ENCODE data around the gene JAML. TPM values are rescaled to one million over a fixed set of nuclear protein-coding genes. Genes with fewer than 3 reads are reported as not detected.

JAML gene
- total and polyA plus RNA-seq, 2 of the 8 experiments (the other 6 are each of a cell fraction or from before 2014, with no cell fraction given), result 0.12 to 0.58 TPM

GRCh38 chr11:118145285-118146227, 79.3 kb downstream of the JAML start:
- no peak overlapping the region; a peak in 1 of 7 replicates for H3K9ac ChIP-seq (replicated peaks in 1 of 4; ENCODE audit: extremely low read depth in 1 of 4, low read depth in 3 of 4, low read length in 3 of 4)
- H3K23ac ChIP-seq (ENCODE audit: insufficient read length), result no peak overlapping the region
- H4K5ac ChIP-seq (ENCODE audit: insufficient read length, low read depth, low read length), result no peak overlapping the region
- no peak overlapping the region for H2BK12ac ChIP-seq (ENCODE audit: low read depth, low read length)
- WGBS, 2 experiments (ENCODE audit: extremely low coverage in 1 of 2, insufficient coverage in 1 of 2, insufficient read length in 1 of 2, insufficient replicate concordance in 2 of 2, low coverage in 1 of 2, low lambda C conversion rate in 2 of 2, missing lambda C conversion rate in 1 of 2), result 4% methylated on average over 32 of the region's 78 CpGs; no CpG with 5 or more reads in 1 of the 2 experiments
- no peak overlapping the region for H2BK5ac ChIP-seq (ENCODE audit: low read depth, low read length)
- peak overlapping the region; percentile 9; the same call in 1 of the 2 replicates for H3K18ac ChIP-seq (ENCODE audit: extremely low read depth, low read length)
- H3K36me3 ChIP-seq (ENCODE audit: control insufficient read depth in 2 of 4, insufficient read depth in 4 of 4, low read length in 3 of 4), result no peaks in the 10 kb centered on the region
- H4K91ac ChIP-seq (replicated peaks; ENCODE audit: insufficient read length, low read length), result no peak overlapping the region
- H3K79me2 ChIP-seq (ENCODE audit: control insufficient read depth in 1 of 2, insufficient read depth in 2 of 2, low read length in 2 of 2), result no peaks in the 10 kb centered on the region
- CTCF ChIA-PET (ENCODE audit: partially characterized antibody), result interaction anchor here (0.7 to 12.7 kb wide), 24 partner anchors 9 to 467 kb away, joined by 3 to 245 read pairs (median 4); no protein-coding TSS in a partner anchor
- peaks cover 0 to 21% (median 7%) of the 10 kb centered on the region in 4 experiments; a peak in 6 of 7 replicates for H3K4me1 ChIP-seq (replicated peaks in 1 of 4; ENCODE audit: control insufficient read depth in 3 of 4, insufficient read depth in 4 of 4, low read length in 3 of 4)
- POLR2A ChIA-PET (ENCODE audit: partially characterized antibody), result no interaction called here
- H2AFZ ChIP-seq (ENCODE audit: low read length), result no peak overlapping the region
- no peak overlapping the region for H3K14ac ChIP-seq (ENCODE audit: insufficient read length)
- no peak overlapping the region for H4K8ac ChIP-seq (ENCODE audit: extremely low read depth, insufficient read depth, low read length)
- peaks cover 0 to 31% (median 17%) of the 10 kb centered on the region in 4 experiments; a peak in 6 of 7 replicates for H3K27me3 ChIP-seq (replicated peaks in 1 of 4; ENCODE audit: control insufficient read depth in 3 of 4, extremely low read depth in 1 of 4, insufficient read depth in 3 of 4, low read length in 3 of 4)
- H2AK5ac ChIP-seq (ENCODE audit: low read depth, low read length), result no peak overlapping the region
- no peak overlapping the region for H2BK120ac ChIP-seq (replicated peaks; ENCODE audit: low read depth, low read length)
- no peaks in the 10 kb centered on the region for H3K23me2 ChIP-seq (ENCODE audit: low read depth, low read length)
- H3K4me2 ChIP-seq (ENCODE audit: insufficient read depth in 1 of 2, low read depth in 2 of 2, low read length in 2 of 2), result peak overlapping the region; percentile 27 to 74
- no peak overlapping the region for H3K56ac ChIP-seq (replicated peaks; ENCODE audit: insufficient read length, low read depth, low read length)
- peak; percentile 66 for FAIRE-seq
- DNase-seq (ENCODE audit: low read depth in 1 of 2, low spot score in 2 of 2), result peak; percentile 66 to 97
- no peaks in the 10 kb centered on the region for H3K79me1 ChIP-seq (ENCODE audit: low read depth, low read length)
- no peak overlapping the region for H3K4ac ChIP-seq (replicated peaks; ENCODE audit: insufficient read length, low read depth, low read length)
- H3K4me3 ChIP-seq (ENCODE audit: extremely low read depth in 1 of 4, insufficient read depth in 2 of 4, low read depth in 3 of 4, low read length in 4 of 4), result peak overlapping the region; percentile 34 to 70 (median 53)
- no peak overlapping the region for H2BK20ac ChIP-seq (ENCODE audit: low read length)
- no peaks in the 10 kb centered on the region for H3K9me3 ChIP-seq (ENCODE audit: insufficient read depth in 2 of 2, low read depth in 1 of 2, low read length in 1 of 2)
- H2BK15ac ChIP-seq (ENCODE audit: low read length), result no peak overlapping the region
- H4K20me1 ChIP-seq (replicated peaks in 1 of 2; ENCODE audit: control insufficient read depth in 1 of 2, insufficient read depth in 2 of 2, low read length in 2 of 2), result peaks cover 0 to 3% of the 10 kb centered on the region in 2 experiments
- no peak overlapping the region for H3K27ac ChIP-seq (ENCODE audit: low read depth, low read length)
- TF ChIP-seq TCF12 (IDR thresholded peaks at IDR 0.05; ENCODE audit: low read depth, low read length), result 0 out of 2 replicates have a peak, but pooled peaks have one; percentile 6
- TF ChIP-seq BACH1 (IDR thresholded peaks at IDR 0.05; ENCODE audit: low read length), result peak; percentile 37; the same call in 1 of the 2 replicates
- no peak for TF ChIP-seq MAFK (IDR thresholded peaks at IDR 0.05; ENCODE audit: low read depth, low read length)
- no peak for TF ChIP-seq POU5F1 (IDR thresholded peaks at IDR 0.05; ENCODE audit: low read depth, low read length)
- TF ChIP-seq SIN3A (conservative IDR thresholded peaks at IDR 0.05 in 1 of 2, IDR thresholded peaks at IDR 0.05 in 1 of 2; ENCODE audit: low read depth in 1 of 2, low read length in 2 of 2), result 0 out of 4 replicates have a peak, but pooled peaks have one; percentile 33 to 43
- TF ChIP-seq CREB1 (IDR thresholded peaks at IDR 0.05), result no peak
- TF ChIP-seq E2F6 (IDR thresholded peaks at IDR 0.05), result 0 out of 2 replicates have a peak, but pooled peaks have one; percentile 27
- no peak for TF ChIP-seq CEBPB (IDR thresholded peaks at IDR 0.05; ENCODE audit: low read depth, low read length)
- no peak for TF ChIP-seq FOSL1 (IDR thresholded peaks at IDR 0.05; ENCODE audit: insufficient read depth, low read depth, low read length)
- no peak for TF ChIP-seq POLR2AphosphoS5 (IDR thresholded peaks at IDR 0.05; ENCODE audit: low read depth, low read length)
- no peak for TF ChIP-seq TAF1 (IDR thresholded peaks at IDR 0.05; ENCODE audit: low read depth, low read length)

All from H1 (cell line).